Fibroblast of skin of scalp (primary cell): ENCODE results near the gene HUWE1.
A peak's percentile ranks its signal among the peaks of the same experiment; 100 is the strongest.
"Not testable (repeated sequence)": the region's sequence is repeated elsewhere in the genome, so short reads cannot be mapped to it uniquely, and the experiment has no call there.

Experiments used
- DNase-seq: peaks from one replicate; pipeline ENCODE4 v3.0.0-alpha.2; 2013

HUWE1 gene

GRCh38 chrX:53605004-53605403 lies 81.5 kb downstream of the HUWE1 start:
- DNase-seq = no peak

GRCh38 chrX:53599781-53600396 lies 86.6 kb downstream of the HUWE1 start:
- DNase-seq = no peak

- DNase-seq = no peak
Observed at GRCh38 chrX:53598169-53598568, 88.3 kb downstream of the HUWE1 start.

- no peak for DNase-seq
Observed at GRCh38 chrX:53595266-53595810, 91.2 kb downstream of the HUWE1 start.

GRCh38 chrX:53594354-53594753 lies 92.2 kb downstream of the HUWE1 start:
- peak; percentile 4 for DNase-seq

- no peak for DNase-seq
Observed at GRCh38 chrX:53587795-53588420, 98.6 kb downstream of the HUWE1 start.

GRCh38 chrX:53584891-53585290 lies 101.6 kb downstream of the HUWE1 start:
- DNase-seq = no peak

GRCh38 chrX:53583571-53583970 lies 102.9 kb downstream of the HUWE1 start:
- no peak for DNase-seq

GRCh38 chrX:53580742-53581504 lies 105.6 kb downstream of the HUWE1 start:
- DNase-seq = no peak

GRCh38 chrX:53571494-53571893 lies 115.0 kb downstream of the HUWE1 start:
- DNase-seq = no peak

GRCh38 chrX:53563324-53563723 lies 123.2 kb downstream of the HUWE1 start:
- DNase-seq = no peak

- DNase-seq = no peak
Observed at GRCh38 chrX:53561912-53562311, 124.6 kb downstream of the HUWE1 start.

GRCh38 chrX:53558646-53559045 lies 127.9 kb downstream of the HUWE1 start:
- DNase-seq = no peak

GRCh38 chrX:53556868-53557267 lies 129.7 kb downstream of the HUWE1 start:
- DNase-seq = no peak

GRCh38 chrX:53550756-53551463 lies 135.6 kb downstream of the HUWE1 start:
- DNase-seq = no peak

GRCh38 chrX:53547668-53548067 lies 138.9 kb downstream of the HUWE1 start:
- no peak for DNase-seq

GRCh38 chrX:53544936-53545335 lies 141.6 kb downstream of the HUWE1 start:
- DNase-seq = no peak

- DNase-seq = no peak
Observed at GRCh38 chrX:53538781-53539180, 147.7 kb downstream of the HUWE1 start.

- not testable (repeated sequence) for DNase-seq
Observed at GRCh38 chrX:53531255-53531966, 155.1 kb downstream of the HUWE1 start.

- DNase-seq = no peak
Observed at GRCh38 chrX:53526999-53527398, 159.5 kb downstream of the HUWE1 start.

GRCh38 chrX:53511322-53511721 lies 175.2 kb downstream of the HUWE1 start:
- no peak for DNase-seq

GRCh38 chrX:53504035-53504434 lies 182.5 kb downstream of the HUWE1 start:
- not testable (repeated sequence) for DNase-seq
